Activated CD4-positive, alpha-beta T cell treated with anti-CD3 and anti-CD28 coated beads, Interleukin-2, amount 10 ng/mL, durations not matched to agents 7 days and 5 days (primary cell): ENCODE results near the gene ZNF189. TPM values are rescaled to one million over a fixed set of nuclear protein-coding genes. Genes with fewer than 3 reads are reported as not detected.

Experiments used
- CTCF ChIA-PET: fragments of 350-600 bp; sonication (Branson Sonifier 250); formaldehyde crosslinking; loops from one replicate; lab custom pipeline; 2021; ENCODE audit warnings: antibody characterized with exemption; lab: Charles Lee
- POLR2A ChIA-PET: fragments of 350-600 bp; sonication (Branson Sonifier 250); formaldehyde crosslinking; loops from one replicate; lab custom pipeline; 2021; ENCODE audit warnings: antibody characterized with exemption; lab: Charles Lee
- DNase-seq: peaks from one replicate; pipeline ENCODE4 v3.0.0-alpha.2; 2020
- H3K27ac Mint-ChIP-seq: one replicate; pipeline ENCODE4 v1.8.0; 2021; ENCODE audit warnings: mild to moderate bottlenecking, moderate library complexity, mixed read lengths
- H3K27me3 Mint-ChIP-seq: one replicate; pipeline ENCODE4 v1.8.0; 2021; ENCODE audit warnings: mixed read lengths
- H3K36me3 Mint-ChIP-seq: one replicate; pipeline ENCODE4 v1.8.0; 2021; ENCODE audit warnings: low read depth, mixed read lengths
- H3K4me1 Mint-ChIP-seq: one replicate; pipeline ENCODE4 v1.8.0; 2021; ENCODE audit warnings: mixed read lengths
- H3K4me3 Mint-ChIP-seq: one replicate; pipeline ENCODE4 v1.8.0; 2021; ENCODE audit warnings: mild to moderate bottlenecking, moderate library complexity, mixed read lengths
- H3K9me3 Mint-ChIP-seq: one replicate; pipeline ENCODE4 v1.8.0; 2021; ENCODE audit warnings: mixed read lengths
- total RNA-seq, 2 experiments: library from RNA; stranded (reverse); gene quantifications; one replicate each; pipeline ENCODE4 v1.2.3, GENCODE V29; 2021

ZNF189 gene
- total RNA-seq, 2 experiments from 2014 or later: 11.4 to 12.9 TPM

GRCh38 chr9:101415578-101415977 lies 16.9 kb downstream of the ZNF189 start:
- Mint-ChIP-seq H3K4me3 (no peak overlapping the region), H3K36me3 (peaks cover 15% of the 10 kb centered on the region), H3K27me3 (no peaks in the 10 kb centered on the region), H3K27ac (no peak overlapping the region), H3K9me3 (peaks cover 41% of the 10 kb centered on the region), H3K4me1 (no peaks in the 10 kb centered on the region)
- CTCF ChIA-PET: no interaction called here
- DNase-seq: no peak
- POLR2A ChIA-PET: no interaction called here

GRCh38 chr9:101417389-101417788 lies 18.7 kb downstream of the ZNF189 start:
- Mint-ChIP-seq H3K36me3 (peaks cover 7% of the 10 kb centered on the region), H3K27ac (no peak overlapping the region), H3K9me3 (peaks cover 36% of the 10 kb centered on the region), H3K27me3 (no peaks in the 10 kb centered on the region), H3K4me3 (no peak overlapping the region), H3K4me1 (no peaks in the 10 kb centered on the region)
- CTCF ChIA-PET: no interaction called here
- DNase-seq: no peak
- POLR2A ChIA-PET: interaction anchor here (0.6 kb wide), 1 partner anchor 134 kb away, joined by 3 read pairs; no protein-coding TSS in a partner anchor

DNA sequence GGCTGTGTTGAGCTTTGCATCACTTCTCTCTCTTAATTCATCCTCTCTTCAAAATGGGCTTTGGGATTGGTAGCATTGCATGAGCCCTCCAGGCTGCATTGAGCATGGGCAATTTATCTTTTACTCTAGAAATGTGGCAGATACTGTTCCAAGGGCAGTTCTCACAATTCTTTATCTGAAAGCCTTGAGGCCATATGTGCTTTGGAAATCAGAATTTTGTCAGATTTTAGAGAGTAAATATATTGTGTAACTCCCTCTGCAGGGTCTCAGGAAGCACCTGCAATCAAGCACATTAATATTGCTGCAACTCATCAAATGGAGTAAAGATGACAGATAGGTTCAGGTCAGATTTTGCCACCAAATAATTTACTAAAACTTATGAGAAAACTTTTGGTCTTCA lies 19.3 kb downstream of the ZNF189 start:
- Mint-ChIP-seq H3K27ac (no peak overlapping the region), H3K4me3 (no peak overlapping the region), H3K4me1 (no peaks in the 10 kb centered on the region), H3K27me3 (no peaks in the 10 kb centered on the region), H3K9me3 (peaks cover 32% of the 10 kb centered on the region), H3K36me3 (peaks cover 7% of the 10 kb centered on the region)
- DNase-seq: no peak
- CTCF ChIA-PET: interaction anchor here (1.1 kb wide), 1 partner anchor 91 kb away, joined by 3 read pairs; no protein-coding TSS in a partner anchor
- POLR2A ChIA-PET: interaction anchor here (0.6 kb wide), 1 partner anchor 135 kb away, joined by 3 read pairs; no protein-coding TSS in a partner anchor

DNA sequence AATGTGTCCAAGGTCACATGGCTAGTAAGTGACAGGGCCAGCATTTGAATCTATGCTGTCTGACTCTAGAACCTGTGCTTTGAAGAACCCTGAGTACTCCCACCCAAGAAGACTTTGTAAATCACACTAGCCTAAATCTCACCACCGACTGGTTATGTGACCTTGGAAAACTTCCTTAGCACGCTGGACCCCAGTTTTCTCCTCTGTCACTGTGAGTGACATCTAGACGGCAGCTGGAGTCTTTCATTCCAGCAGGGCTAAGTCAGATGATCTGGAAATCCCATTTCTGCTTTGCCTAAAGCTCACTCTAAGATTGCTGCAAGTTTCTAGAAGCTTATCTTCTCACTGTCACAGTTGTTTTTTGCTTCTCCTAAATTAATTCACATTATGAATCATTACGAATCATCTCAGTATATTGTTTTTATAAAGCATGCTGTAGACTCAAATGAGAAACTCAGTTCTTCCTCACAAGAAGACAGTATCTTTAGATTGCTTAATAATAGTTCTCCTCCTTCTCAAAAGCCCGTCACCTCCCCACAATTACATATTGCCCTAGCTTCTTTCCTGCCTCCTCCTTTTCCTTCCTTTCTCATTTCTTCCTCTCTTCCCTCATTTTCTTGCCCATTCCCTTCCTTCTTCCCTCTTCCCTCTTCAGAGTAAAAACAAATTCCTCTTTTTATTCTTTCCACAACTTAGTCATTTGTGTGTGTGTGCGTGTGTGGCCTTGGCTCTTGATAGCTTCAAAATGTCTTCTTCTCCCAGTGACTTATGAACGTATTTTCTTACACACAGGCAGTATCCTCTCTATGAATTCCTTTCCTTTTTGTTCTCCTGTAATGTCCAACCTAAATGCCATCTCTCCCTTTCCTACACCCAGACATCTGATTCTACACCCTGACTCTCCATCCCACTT lies 20.1 kb downstream of the ZNF189 start:
- ChIA-PET POLR2A (no interaction called here), CTCF (interaction anchor here (1.1 to 1.3 kb wide), 2 partner anchors 16 to 90 kb away, joined by 3 read pairs; no protein-coding TSS in a partner anchor)
- Mint-ChIP-seq H3K4me3 (no peak overlapping the region), H3K36me3 (peaks cover 4% of the 10 kb centered on the region), H3K27me3 (no peaks in the 10 kb centered on the region), H3K4me1 (no peaks in the 10 kb centered on the region), H3K9me3 (peaks cover 29% of the 10 kb centered on the region), H3K27ac (no peak overlapping the region)
- no peak for DNase-seq

DNA sequence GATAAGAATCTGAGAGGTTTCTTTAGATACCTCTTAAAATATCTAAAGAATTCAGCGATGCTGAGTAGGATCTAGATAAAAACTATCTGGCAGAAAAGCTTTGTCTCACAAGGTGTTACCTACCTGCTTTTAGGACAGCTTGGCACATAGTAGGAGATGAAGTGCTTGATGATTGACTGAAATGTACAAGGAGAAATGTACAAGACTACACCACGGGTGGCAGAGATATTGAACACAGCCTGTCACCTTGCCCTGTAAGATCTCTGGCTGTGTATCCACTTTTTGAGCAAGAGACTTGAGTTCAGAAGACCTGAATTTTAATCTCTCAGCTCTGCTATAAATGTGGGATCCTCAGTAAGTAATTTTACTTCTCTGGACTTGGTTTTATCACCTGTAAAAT lies 21.2 kb downstream of the ZNF189 start:
- H3K27me3 Mint-ChIP-seq: no peaks in the 10 kb centered on the region
- H3K4me3 Mint-ChIP-seq: no peak overlapping the region
- POLR2A ChIA-PET: no interaction called here
- DNase-seq: no peak
- no peak overlapping the region for H3K27ac Mint-ChIP-seq
- H3K4me1 Mint-ChIP-seq: no peaks in the 10 kb centered on the region
- peaks cover 25% of the 10 kb centered on the region for H3K9me3 Mint-ChIP-seq
- no peaks in the 10 kb centered on the region for H3K36me3 Mint-ChIP-seq
- CTCF ChIA-PET: interaction anchor here (1.0 to 1.3 kb wide), 2 partner anchors 13 to 17 kb away, joined by 3 read pairs; no protein-coding TSS in a partner anchor

DNA sequence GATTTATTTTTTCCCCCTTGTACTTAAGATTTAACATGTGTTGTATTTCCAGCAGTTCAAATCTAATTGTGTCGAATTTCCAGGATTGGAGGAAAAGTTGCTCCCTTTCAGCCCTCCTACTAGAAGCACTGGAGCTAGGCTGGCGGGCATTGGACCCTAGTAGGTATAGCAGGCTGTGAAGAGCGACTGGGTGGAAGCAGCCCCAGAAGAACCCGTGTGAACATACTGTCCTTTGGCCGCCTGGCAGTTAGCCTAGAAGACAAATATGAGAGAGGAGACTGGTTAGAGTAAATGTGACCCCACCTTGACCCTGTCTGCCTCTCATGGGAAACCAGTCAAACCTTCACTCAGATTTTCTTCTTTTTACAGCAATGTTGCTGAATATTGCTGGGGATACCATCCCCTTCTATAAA lies 23.0 kb downstream of the ZNF189 start:
- CTCF ChIA-PET: no interaction called here
- peaks cover 19% of the 10 kb centered on the region for H3K9me3 Mint-ChIP-seq
- no peaks in the 10 kb centered on the region for H3K27me3 Mint-ChIP-seq
- H3K4me1 Mint-ChIP-seq: no peaks in the 10 kb centered on the region
- H3K36me3 Mint-ChIP-seq: no peaks in the 10 kb centered on the region
- DNase-seq: no peak
- POLR2A ChIA-PET: no interaction called here
- H3K27ac Mint-ChIP-seq: no peak overlapping the region
- no peak overlapping the region for H3K4me3 Mint-ChIP-seq

GRCh38 chr9:101427358-101427757 lies 28.7 kb downstream of the ZNF189 start:
- DNase-seq: no peak
- no peaks in the 10 kb centered on the region for H3K36me3 Mint-ChIP-seq
- ChIA-PET CTCF (no interaction called here), POLR2A (no interaction called here)
- H3K4me1 Mint-ChIP-seq: no peaks in the 10 kb centered on the region
- H3K9me3 Mint-ChIP-seq: peaks cover 8% of the 10 kb centered on the region
- no peak overlapping the region for H3K4me3 Mint-ChIP-seq
- peaks cover 3% of the 10 kb centered on the region for H3K27me3 Mint-ChIP-seq
- H3K27ac Mint-ChIP-seq: no peak overlapping the region

- Mint-ChIP-seq H3K36me3 (no peaks in the 10 kb centered on the region), H3K4me1 (no peaks in the 10 kb centered on the region), H3K4me3 (no peak overlapping the region), H3K27me3 (peaks cover 3% of the 10 kb centered on the region), H3K27ac (no peak overlapping the region), H3K9me3 (peaks cover 8% of the 10 kb centered on the region)
- CTCF ChIA-PET: no interaction called here
- POLR2A ChIA-PET: no interaction called here
- DNase-seq: no peak
These were observed 29.5 kb downstream of the ZNF189 start for GRCh38 chr9:101427957-101428655.

- H3K27me3 Mint-ChIP-seq: peaks cover 3% of the 10 kb centered on the region
- CTCF ChIA-PET: no interaction called here
- no peak overlapping the region for H3K27ac Mint-ChIP-seq
- no peak for DNase-seq
- H3K9me3 Mint-ChIP-seq: peaks cover 3% of the 10 kb centered on the region
- no peaks in the 10 kb centered on the region for H3K36me3 Mint-ChIP-seq
- POLR2A ChIA-PET: no interaction called here
- no peak overlapping the region for H3K4me3 Mint-ChIP-seq
- H3K4me1 Mint-ChIP-seq: no peaks in the 10 kb centered on the region
These were observed 30.3 kb downstream of the ZNF189 start for GRCh38 chr9:101428909-101429308.

GRCh38 chr9:101429736-101430135 lies 31.1 kb downstream of the ZNF189 start:
- H3K4me1 Mint-ChIP-seq: no peaks in the 10 kb centered on the region
- H3K36me3 Mint-ChIP-seq: no peaks in the 10 kb centered on the region
- H3K27ac Mint-ChIP-seq: no peak overlapping the region
- H3K4me3 Mint-ChIP-seq: no peak overlapping the region
- ChIA-PET CTCF (no interaction called here), POLR2A (no interaction called here)
- no peaks in the 10 kb centered on the region for H3K9me3 Mint-ChIP-seq
- no peak for DNase-seq
- peaks cover 3% of the 10 kb centered on the region for H3K27me3 Mint-ChIP-seq

DNA sequence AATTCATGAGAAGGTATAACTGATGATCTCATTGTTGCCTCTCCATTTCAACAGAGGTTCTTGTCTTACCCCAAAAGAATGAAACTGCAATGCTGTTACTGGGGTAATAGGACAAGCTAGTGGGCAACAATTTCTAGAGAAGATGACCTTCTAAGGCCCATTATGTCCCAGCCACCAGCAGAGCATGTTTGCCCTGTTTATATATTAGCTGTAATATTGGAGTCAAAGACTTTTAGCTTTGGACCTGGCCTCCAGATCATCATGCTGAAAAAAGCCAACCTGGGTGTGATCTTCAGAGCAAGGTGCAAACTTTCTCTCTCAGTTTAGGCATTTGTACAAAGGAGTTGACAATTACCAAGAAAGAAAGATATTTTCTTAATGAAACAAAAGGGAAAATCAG lies 33.5 kb downstream of the ZNF189 start:
- peaks cover 6% of the 10 kb centered on the region for H3K27me3 Mint-ChIP-seq
- H3K27ac Mint-ChIP-seq: no peak overlapping the region
- no peaks in the 10 kb centered on the region for H3K36me3 Mint-ChIP-seq
- no peaks in the 10 kb centered on the region for H3K4me1 Mint-ChIP-seq
- no peaks in the 10 kb centered on the region for H3K9me3 Mint-ChIP-seq
- H3K4me3 Mint-ChIP-seq: no peak overlapping the region
- ChIA-PET POLR2A (no interaction called here), CTCF (no interaction called here)
- no peak for DNase-seq

DNA sequence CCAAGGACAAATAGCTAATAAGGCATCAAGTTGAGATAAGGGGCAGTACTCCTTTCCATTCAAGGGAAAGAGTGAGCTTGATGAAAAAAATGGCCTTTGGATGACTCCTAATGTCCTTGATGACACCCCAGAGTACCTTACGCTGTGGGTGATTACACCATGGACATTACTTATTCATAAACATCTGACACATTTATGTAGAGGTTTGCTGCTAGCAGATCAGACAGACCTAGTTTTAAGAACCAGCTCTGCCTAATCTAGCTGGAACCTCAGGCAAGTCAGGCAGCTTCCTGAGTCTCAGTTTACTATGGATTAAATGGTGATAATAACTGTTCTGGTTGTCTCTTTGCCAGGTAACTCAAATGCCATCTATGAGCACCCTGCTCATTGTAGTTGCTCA lies 34.1 kb downstream of the ZNF189 start:
- no peaks in the 10 kb centered on the region for H3K36me3 Mint-ChIP-seq
- ChIA-PET CTCF (interaction anchor here (1.1 kb wide), 1 partner anchor 13 kb away, joined by 3 read pairs; no protein-coding TSS in a partner anchor), POLR2A (no interaction called here)
- H3K4me1 Mint-ChIP-seq: no peaks in the 10 kb centered on the region
- H3K9me3 Mint-ChIP-seq: no peaks in the 10 kb centered on the region
- H3K27me3 Mint-ChIP-seq: peaks cover 6% of the 10 kb centered on the region
- no peak overlapping the region for H3K4me3 Mint-ChIP-seq
- DNase-seq: no peak
- H3K27ac Mint-ChIP-seq: no peak overlapping the region

GRCh38 chr9:101433229-101433628 lies 34.6 kb downstream of the ZNF189 start:
- Mint-ChIP-seq H3K36me3 (no peaks in the 10 kb centered on the region), H3K27ac (no peak overlapping the region), H3K4me1 (no peaks in the 10 kb centered on the region), H3K4me3 (no peak overlapping the region), H3K27me3 (peaks cover 6% of the 10 kb centered on the region), H3K9me3 (no peaks in the 10 kb centered on the region)
- ChIA-PET CTCF (interaction anchor here (1.1 kb wide), 1 partner anchor 13 kb away, joined by 3 read pairs; no protein-coding TSS in a partner anchor), POLR2A (no interaction called here)
- DNase-seq: no peak
